Activated T-cell treated with anti-CD3 and anti-CD28 coated beads, Interleukin-2, amount 50 U/mL, for 72 hours (primary cell): Measurements from ENCODE around the gene SYNJ2BP. TPM values are rescaled to one million over a fixed set of nuclear protein-coding genes. Genes with fewer than 3 reads are reported as not detected.
"Not testable (repeated sequence)": the region's sequence is repeated elsewhere in the genome, so short reads cannot be mapped to it uniquely, and the experiment has no call there.

Source experiments
- ATAC-seq, 2 donors: fragments of 150-1000 bp; cut with Tn5 transposase; replicated peaks in 1 of 2; 2 replicates each; pipeline ENCODE4 v1.10.0; 2021; ENCODE audit warnings: moderate library complexity in 2 of 2, mild to moderate bottlenecking in 1 of 2
- DNase-seq, 2 donors: peaks; one replicate each; pipeline ENCODE4 v3.0.0; 2021 to 2022; ENCODE audit warnings: mixed read lengths in 1 of 2
- H3K27ac Mint-ChIP-seq: one replicate; pipeline ENCODE4 v1.8.0; 2022; ENCODE audit warnings: mild to moderate bottlenecking, moderate library complexity, mixed read lengths
- H3K27me3 Mint-ChIP-seq: one replicate; pipeline ENCODE4 v1.8.0; 2022; ENCODE audit warnings: low read depth, mixed read lengths
- H3K36me3 Mint-ChIP-seq, 2 donors: one replicate each; pipeline ENCODE4 v1.8.0; 2022; ENCODE audit warnings: mixed read lengths in 2 of 2, mild to moderate bottlenecking in 1 of 2; ENCODE audit not compliant: insufficient read depth in 2 of 2
- H3K4me1 Mint-ChIP-seq: one replicate; pipeline ENCODE4 v1.8.0; 2022; ENCODE audit warnings: low read depth, mixed read lengths
- H3K4me3 Mint-ChIP-seq, 2 donors: one replicate each; pipeline ENCODE4 v1.8.0; 2022; ENCODE audit warnings: mild to moderate bottlenecking in 2 of 2, mixed read lengths in 2 of 2, moderate library complexity in 2 of 2
- H3K9me3 Mint-ChIP-seq, 2 donors: one replicate each; pipeline ENCODE4 v1.8.0; 2022; ENCODE audit warnings: mixed read lengths in 2 of 2
- total RNA-seq, 2 donors: library from RNA; stranded (reverse); gene quantifications; one replicate each; pipeline ENCODE4 v1.2.3, GENCODE V29; 2022

SYNJ2BP gene, protein sequence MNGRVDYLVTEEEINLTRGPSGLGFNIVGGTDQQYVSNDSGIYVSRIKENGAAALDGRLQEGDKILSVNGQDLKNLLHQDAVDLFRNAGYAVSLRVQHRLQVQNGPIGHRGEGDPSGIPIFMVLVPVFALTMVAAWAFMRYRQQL
- 1 to 10 TPM; 3.3 to 4.4 TPM for total RNA-seq

DNA sequence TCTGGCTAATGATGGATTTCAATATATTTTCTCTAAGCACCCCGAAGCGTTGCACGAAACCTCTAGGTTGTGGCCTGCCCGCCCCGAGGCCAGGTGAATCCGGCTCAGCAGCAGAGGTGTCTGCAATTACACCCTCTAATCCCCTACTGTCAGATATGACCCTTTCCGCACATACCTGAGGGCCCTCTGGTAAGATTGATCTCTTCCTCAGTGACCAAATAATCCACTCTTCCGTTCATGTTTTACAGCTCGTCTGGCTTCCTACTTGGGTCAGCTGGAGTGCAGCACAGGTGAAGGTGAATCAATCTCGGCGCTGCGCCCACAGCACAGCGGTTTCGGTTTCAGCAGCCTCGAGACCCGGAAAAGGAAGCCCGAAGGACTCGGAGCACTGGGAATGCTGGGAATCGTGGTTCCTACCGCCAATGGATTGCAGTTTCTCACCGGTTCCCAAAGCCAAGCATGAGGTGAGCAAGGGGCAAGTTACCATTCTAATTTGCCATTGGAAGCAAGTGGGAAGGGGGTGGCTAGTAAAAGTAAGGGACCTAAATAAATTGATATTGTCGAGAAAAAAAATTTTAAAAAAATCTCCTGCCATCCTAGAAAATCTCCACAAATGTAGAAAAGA lies at the start of gene SYNJ2BP:
Gene SYNJ2BP (minus strand): TSS at position 366 of the 625 bp plus-strand sequence. CDS start 127 bp downstream, at position 239.
- Mint-ChIP-seq H3K27me3 (no peaks in the 10 kb centered on the region), H3K27ac (peak within 1 kb of the TSS; percentile 92)
- ATAC-seq, result peak; percentile 65 to 84

DNA sequence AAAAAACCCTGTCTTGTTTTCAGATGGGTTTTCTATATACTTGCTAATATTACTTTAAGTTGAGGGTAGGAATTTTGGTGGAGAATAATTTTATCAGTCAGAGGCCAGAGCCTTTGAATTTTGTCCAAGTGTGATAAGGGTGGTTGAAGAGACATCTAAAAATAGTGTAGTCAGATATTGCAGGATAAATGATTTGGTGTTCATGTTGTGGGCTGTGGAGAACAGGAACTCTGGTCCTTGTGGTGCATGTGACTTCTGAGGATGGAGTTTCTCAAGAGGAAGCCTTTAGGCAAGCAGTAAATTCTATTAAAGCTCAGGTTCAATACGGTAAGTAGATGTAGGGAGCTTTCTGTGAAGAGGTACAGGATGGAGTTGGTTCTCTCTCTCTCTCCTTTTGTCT lies 37.8 kb upstream of the SYNJ2BP start:
- peaks cover 8% of the 10 kb centered on the region for H3K27me3 Mint-ChIP-seq

More for the DNA sequence above, at the start of gene SYNJ2BP:
- no peaks in the 10 kb centered on the region for H3K9me3 Mint-ChIP-seq
- peak within 1 kb of the TSS; percentile 95 to 98 for H3K4me3 Mint-ChIP-seq
- H3K4me1 Mint-ChIP-seq, result peaks cover 18% of the 10 kb centered on the region
- DNase-seq, result peak; percentile 47 to 48
- H3K36me3 Mint-ChIP-seq, result peaks cover 0 to 2% of the 10 kb centered on the region in 2 donors

DNA sequence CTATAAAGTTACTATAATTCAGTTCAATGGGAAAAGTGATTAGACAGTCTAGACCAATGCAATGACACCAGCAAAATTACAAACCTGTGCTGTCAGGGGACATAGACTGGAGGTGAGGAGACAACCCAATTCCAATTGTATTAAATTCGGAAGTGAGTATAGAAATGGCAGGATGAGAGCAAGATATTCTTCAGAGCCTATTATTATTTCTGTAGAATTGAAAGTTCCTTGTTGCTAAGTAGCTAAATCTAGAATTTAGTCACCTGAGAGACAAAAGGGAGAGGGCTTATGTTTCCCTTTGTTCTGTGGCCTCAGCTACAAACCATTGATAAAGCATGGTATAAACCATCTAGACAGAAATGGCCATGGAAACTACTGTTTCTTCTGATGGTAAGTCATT lies 35.0 kb upstream of the SYNJ2BP start, which contains the start of gene ADAM21:
Gene ADAM21 (plus strand): TSS at position 301 of the 400 bp plus-strand sequence. CDS start 5,326 bp downstream, outside the sequence.
- Mint-ChIP-seq H3K36me3 (no peaks in the 10 kb centered on the region), H3K27me3 (peaks cover 1% of the 10 kb centered on the region), H3K4me1 (no peaks in the 10 kb centered on the region), H3K27ac (no peak within 1 kb of the TSS), H3K9me3 (no peaks in the 10 kb centered on the region), H3K4me3 (no peak within 1 kb of the TSS)
- no peak for ATAC-seq
- no peak for DNase-seq

More for the DNA sequence above, 37.8 kb upstream of the SYNJ2BP start:
- ATAC-seq, result no peak
- Mint-ChIP-seq H3K9me3 (no peaks in the 10 kb centered on the region), H3K27ac (no peak overlapping the region), H3K36me3 (no peaks in the 10 kb centered on the region), H3K4me3 (no peak overlapping the region), H3K4me1 (no peaks in the 10 kb centered on the region)
- DNase-seq, result no peak

DNA sequence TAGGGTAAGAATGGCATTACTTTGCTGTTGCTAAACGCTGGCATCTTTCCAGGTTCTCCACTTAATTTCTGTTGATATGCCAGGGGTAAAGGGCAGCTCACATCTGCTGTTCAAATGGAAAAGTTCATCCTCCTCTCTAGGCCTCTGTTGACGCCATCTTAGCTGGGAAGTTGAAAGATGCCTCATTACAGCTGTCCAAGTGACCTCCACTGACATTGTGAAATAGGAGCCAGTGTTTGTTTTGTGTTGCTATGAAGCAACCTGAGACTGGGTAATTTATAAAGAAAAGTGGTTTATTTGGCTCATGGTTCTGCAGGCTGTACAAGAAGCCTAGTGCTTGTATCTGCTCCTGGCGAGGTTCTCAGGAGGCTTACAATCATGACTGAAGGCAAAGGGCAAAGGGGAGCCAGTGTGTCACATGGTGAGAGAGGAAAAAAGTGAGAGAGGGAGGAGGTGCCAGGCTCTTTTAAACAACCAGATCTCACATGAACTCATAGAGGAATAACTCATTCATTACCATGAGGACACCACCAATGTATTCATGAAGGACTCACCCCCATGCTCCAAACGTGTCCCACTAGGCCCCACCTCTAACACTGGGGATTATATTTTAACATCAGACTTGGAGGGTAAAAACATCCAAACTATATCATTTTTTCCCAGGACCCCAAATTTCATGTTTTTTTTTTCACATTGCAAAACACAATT lies 31.9 kb upstream of the SYNJ2BP start:
- no peaks in the 10 kb centered on the region for H3K4me1 Mint-ChIP-seq
- H3K9me3 Mint-ChIP-seq, result peaks cover 0 to under 1% of the 10 kb centered on the region in 2 donors
- no peak overlapping the region for H3K4me3 Mint-ChIP-seq
- H3K27ac Mint-ChIP-seq, result no peak overlapping the region
- peaks cover 0 to 3% of the 10 kb centered on the region in 2 donors for H3K36me3 Mint-ChIP-seq
- H3K27me3 Mint-ChIP-seq, result no peaks in the 10 kb centered on the region
- no peak for DNase-seq
- no peak for ATAC-seq

DNA sequence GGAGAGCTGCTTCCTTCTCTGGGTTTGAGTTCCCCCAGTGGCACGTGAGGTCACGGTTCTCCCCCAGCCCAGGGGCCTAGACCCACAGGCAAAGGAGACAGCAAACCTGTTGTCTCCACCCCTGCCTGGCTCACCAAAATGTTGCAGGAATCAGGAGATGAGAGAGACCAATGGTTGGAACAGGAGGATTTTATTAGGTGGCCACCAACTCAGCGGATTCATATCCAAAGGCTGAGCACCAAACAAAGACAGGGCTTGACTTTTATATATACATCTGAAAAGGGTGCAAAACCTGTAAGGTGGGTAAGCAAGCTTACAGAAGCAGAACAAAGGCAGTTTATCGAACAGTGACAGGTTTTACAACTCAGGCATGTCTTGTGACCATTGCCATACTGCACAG lies 25.9 kb upstream of the SYNJ2BP start:
- peaks cover 5 to 6% of the 10 kb centered on the region in 2 donors for H3K36me3 Mint-ChIP-seq
- no peak overlapping the region for H3K27ac Mint-ChIP-seq
- peaks cover 8 to 12% of the 10 kb centered on the region in 2 donors for H3K9me3 Mint-ChIP-seq
- H3K27me3 Mint-ChIP-seq, result no peaks in the 10 kb centered on the region
- H3K4me1 Mint-ChIP-seq, result no peaks in the 10 kb centered on the region
- H3K4me3 Mint-ChIP-seq, result no peak overlapping the region
- ATAC-seq (no peak), DNase-seq (no peak)

DNA sequence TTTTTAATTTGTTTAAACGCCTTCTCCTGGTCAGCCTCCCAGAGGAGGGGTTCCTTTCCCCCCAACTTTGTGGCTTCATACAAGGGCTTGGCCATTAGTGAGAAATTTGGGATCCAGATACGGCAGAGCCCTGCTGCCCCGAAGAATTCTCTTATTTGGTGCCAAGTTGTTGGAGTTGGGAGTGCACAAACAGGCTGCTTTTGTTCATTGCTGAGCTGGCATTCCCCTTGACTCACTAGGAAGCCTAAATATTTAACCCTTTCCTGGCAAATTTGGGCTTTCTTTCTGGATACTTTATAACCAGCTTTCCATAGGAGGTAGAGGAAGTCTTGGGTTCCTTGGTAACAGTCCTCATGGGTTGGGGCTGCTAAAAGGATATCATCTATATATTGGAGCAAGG lies 24.8 kb upstream of the SYNJ2BP start:
- no peak for DNase-seq
- H3K36me3 Mint-ChIP-seq, result peaks cover 5 to 7% of the 10 kb centered on the region in 2 donors
- H3K9me3 Mint-ChIP-seq, result peaks cover 8 to 14% of the 10 kb centered on the region in 2 donors
- no peaks in the 10 kb centered on the region for H3K27me3 Mint-ChIP-seq
- no peak overlapping the region for H3K27ac Mint-ChIP-seq
- ATAC-seq, result no peak
- H3K4me1 Mint-ChIP-seq, result no peaks in the 10 kb centered on the region
- H3K4me3 Mint-ChIP-seq, result no peak overlapping the region

DNA sequence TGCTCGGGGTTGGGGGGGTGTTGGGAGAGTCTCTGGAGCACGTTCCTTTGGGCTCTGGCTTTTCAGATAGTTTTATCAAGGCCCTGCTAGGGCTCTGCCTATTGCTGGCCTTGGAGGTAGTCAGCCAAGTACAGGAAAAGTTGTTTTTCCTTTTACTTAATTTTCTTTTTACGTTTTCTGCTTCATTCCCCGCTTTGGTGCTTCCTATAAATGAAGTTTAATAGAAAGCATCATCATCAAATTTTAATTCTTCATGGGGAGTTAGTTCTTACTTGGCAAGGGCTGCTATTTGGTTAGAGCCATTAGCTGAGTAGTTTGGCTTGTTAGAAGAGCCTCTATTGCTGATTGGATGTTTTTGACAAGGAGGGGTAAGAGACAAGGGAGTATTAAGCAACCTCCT lies 20.0 kb upstream of the SYNJ2BP start:
- ATAC-seq, result no peak
- Mint-ChIP-seq H3K36me3 (peaks cover 7 to 8% of the 10 kb centered on the region in 2 donors), H3K27me3 (no peaks in the 10 kb centered on the region), H3K27ac (no peak overlapping the region), H3K4me3 (no peak overlapping the region), H3K9me3 (peaks cover 17 to 23% of the 10 kb centered on the region in 2 donors), H3K4me1 (no peaks in the 10 kb centered on the region)
- DNase-seq, result no peak

DNA sequence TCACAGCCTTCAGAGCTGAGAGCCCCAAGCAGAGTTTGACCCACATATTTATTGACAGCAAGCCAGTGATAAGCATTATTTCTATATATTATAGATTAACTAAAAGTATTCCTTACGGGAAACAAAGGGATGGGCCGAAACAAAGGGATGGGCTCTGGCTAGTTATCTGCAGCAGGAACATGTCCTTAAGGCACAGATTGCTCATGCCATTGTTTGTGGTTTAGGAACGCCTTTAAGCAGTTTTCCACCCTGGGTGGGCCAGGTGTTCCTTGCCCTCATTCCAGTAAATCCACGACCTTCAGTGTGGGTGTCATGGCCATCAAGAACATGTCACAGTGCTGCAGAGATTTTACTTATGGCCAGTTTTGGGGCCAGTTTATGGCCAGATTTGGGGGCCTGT lies 9.7 kb upstream of the SYNJ2BP start:
- not testable (repeated sequence) for H3K4me3 Mint-ChIP-seq, DNase-seq, ATAC-seq, H3K9me3 Mint-ChIP-seq, H3K4me1 Mint-ChIP-seq, H3K36me3 Mint-ChIP-seq, H3K27ac Mint-ChIP-seq
- H3K27me3 Mint-ChIP-seq, result peaks cover 12% of the 10 kb centered on the region

DNA sequence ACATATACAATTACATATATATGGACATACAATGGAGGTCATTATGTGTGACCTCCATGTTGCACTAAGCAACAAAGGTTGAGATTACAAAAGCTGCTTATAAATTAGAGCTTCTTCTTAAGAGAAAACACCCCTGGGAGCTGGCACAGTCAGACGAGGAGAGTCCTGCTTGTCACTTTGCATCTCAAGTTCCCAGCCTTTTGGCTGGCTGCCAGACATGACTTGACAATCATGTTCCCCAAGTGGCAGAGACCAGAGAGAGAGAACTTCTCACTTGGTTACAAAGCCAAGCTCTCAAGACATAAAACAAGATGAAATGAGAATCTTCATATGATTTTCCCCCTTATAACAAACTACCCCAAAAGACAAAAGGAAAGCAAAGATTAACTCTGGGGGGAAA lies 8.5 kb upstream of the SYNJ2BP start:
- Mint-ChIP-seq H3K9me3 (no peaks in the 10 kb centered on the region), H3K27me3 (peaks cover 12% of the 10 kb centered on the region), H3K4me1 (no peaks in the 10 kb centered on the region), H3K36me3 (peaks cover 1% of the 10 kb centered on the region in 2 donors), H3K27ac (no peak overlapping the region), H3K4me3 (no peak overlapping the region)
- no peak for DNase-seq
- ATAC-seq, result no peak

DNA sequence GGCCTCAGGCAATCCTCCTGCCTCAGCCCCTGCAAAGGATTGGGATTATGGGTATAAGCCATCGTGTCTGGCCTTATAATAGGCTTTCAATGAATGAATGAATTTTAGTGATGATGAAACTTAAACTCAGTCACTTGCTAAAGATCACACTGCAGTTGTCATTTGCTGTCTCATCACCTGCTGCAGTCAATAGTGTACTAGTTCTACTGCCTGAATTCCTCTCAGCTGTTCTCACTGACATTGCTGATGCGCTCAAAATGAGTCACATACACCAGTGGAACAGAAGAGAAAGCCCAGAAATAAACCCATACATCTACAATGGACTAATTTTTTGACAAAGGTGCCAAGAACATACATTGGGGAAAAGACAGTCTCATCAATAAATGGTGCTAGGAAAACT lies 5.6 kb upstream of the SYNJ2BP start:
- H3K4me1 Mint-ChIP-seq, result no peaks in the 10 kb centered on the region
- H3K27me3 Mint-ChIP-seq, result no peaks in the 10 kb centered on the region
- no peak overlapping the region for H3K27ac Mint-ChIP-seq
- ATAC-seq (no peak), DNase-seq (no peak)
- no peaks in the 10 kb centered on the region for H3K9me3 Mint-ChIP-seq
- H3K36me3 Mint-ChIP-seq, result no peaks in the 10 kb centered on the region
- H3K4me3 Mint-ChIP-seq, result no peak overlapping the region

DNA sequence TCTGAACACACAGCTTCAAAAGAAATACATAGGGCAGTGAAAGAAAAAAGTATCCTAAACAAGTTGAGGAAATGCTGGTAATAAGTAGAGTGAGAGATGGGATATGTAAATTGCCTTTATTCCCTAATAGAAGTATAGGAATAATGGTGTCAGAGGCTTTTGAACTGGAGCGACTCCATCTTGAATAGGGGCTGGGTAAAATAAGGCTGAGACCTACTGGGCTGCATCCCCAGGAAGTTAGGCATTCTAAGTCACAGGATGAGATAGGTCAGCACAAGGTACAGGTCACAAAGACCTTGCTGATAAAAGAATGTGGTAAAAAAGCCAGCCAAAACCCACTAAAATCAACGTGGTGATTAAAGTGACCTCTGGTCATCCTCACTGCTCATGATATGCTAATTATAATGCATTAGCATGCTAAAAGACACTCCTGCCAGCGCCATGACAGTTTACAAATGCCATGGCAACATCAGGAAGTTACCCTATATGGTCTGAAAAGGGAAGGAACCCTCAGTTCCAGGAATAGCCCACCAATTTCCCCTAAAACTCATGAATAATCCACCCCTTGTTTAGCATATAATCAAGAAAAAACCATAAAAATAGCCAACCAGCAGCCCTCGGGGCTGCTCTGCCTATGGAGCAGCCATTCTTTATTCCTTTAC lies 2.5 kb upstream of the SYNJ2BP start:
- H3K4me1 Mint-ChIP-seq, result peaks cover 11% of the 10 kb centered on the region
- not testable (repeated sequence) for H3K4me3 Mint-ChIP-seq, H3K36me3 Mint-ChIP-seq, H3K9me3 Mint-ChIP-seq, ATAC-seq, DNase-seq, H3K27me3 Mint-ChIP-seq, H3K27ac Mint-ChIP-seq

DNA sequence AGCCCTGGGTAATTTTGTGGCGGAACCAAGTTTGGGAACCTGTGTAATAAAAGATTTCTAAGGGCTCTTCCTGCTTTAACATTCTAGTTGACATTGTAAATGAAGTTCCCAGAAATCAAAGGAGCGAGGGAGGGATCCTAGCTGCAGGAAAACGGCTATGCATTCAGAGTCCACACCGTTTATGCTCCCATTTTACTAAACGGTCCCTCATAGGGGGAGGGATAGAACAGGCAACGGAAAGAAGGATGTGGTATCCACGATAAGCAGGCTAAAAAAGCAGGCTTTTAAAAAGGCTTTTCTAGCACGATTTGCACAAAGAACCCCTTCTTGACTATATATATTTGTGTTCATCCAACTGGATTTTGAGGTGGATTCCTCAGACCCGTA lies 559 bp downstream of the SYNJ2BP start:
- DNase-seq, result no peak
- Mint-ChIP-seq H3K27ac (peak overlapping the region; percentile 41), H3K4me1 (peaks cover 24% of the 10 kb centered on the region)

DNA sequence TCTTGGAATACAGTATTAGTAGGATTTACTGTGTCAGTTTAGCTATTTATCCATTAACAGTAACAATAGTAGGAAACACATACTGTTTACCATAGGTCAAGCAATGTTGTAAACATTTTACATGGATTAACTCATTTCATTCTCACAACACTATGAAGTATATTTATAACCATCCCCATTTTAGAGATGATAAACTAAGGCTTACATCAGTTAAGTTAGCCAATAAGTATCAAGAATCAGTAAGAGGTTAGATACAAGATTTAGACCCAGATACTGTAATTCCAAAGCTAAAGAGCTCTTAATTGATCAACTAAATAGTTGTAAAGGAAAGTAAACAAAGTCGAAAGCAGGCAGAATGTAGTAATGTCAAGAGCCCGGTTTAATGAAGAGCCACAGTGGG lies 1.1 kb downstream of the SYNJ2BP start:
- DNase-seq, result no peak
- Mint-ChIP-seq H3K27ac (peak overlapping the region; percentile 92), H3K9me3 (no peaks in the 10 kb centered on the region), H3K4me3 (peak overlapping the region; percentile 78 to 98), H3K27me3 (no peaks in the 10 kb centered on the region), H3K4me1 (peaks cover 24% of the 10 kb centered on the region), H3K36me3 (peaks cover 0 to 2% of the 10 kb centered on the region in 2 donors)
- ATAC-seq, result no peak

More for the DNA sequence above, 559 bp downstream of the SYNJ2BP start:
- H3K36me3 Mint-ChIP-seq, result peaks cover 0 to 2% of the 10 kb centered on the region in 2 donors
- H3K27me3 Mint-ChIP-seq, result no peaks in the 10 kb centered on the region
- peak overlapping the region; percentile 95 to 98 for H3K4me3 Mint-ChIP-seq
- ATAC-seq, result peak; percentile 24 to 36
- H3K9me3 Mint-ChIP-seq, result no peaks in the 10 kb centered on the region
